Fibroblast of villous mesenchyme (primary cell): ENCODE measurements around the gene SLC22A4. TPM values are rescaled to one million over a fixed set of nuclear protein-coding genes. Genes with fewer than 3 reads are reported as not detected.

ENCODE experiments used
- DNase-seq: peaks from one replicate; pipeline ENCODE4 v3.0.0-alpha.2; 2010; ENCODE audit warnings: low read depth
- H3K4me3 ChIP-seq: 2 replicates; pipeline ENCODE4 v1.5.1; 2011; ENCODE audit warnings: low read depth, mild to moderate bottlenecking, low read length
- total RNA-seq: library from RNA; depleted of rRNA; stranded (reverse); fragments of >200 nt; gene quantifications from 2 replicates; pipeline ENCODE4 v1.2.3, GENCODE V29; 2012
- TF ChIP-seq, protein P1 (sequence below): IDR thresholded peaks from 2 replicates; pipeline ENCODE4 v1.5.1; 2012; ENCODE audit warnings: low read depth, mild to moderate bottlenecking, low read length; ENCODE audit not compliant: insufficient read depth

SLC22A4 gene
- total RNA-seq, result 6.8 and 16.4 TPM in 2 replicates

- DNase-seq, result peak; percentile 96
- peak within 1 kb of the TSS; percentile 77 for H3K4me3 ChIP-seq
- TF ChIP-seq, protein P1, sequence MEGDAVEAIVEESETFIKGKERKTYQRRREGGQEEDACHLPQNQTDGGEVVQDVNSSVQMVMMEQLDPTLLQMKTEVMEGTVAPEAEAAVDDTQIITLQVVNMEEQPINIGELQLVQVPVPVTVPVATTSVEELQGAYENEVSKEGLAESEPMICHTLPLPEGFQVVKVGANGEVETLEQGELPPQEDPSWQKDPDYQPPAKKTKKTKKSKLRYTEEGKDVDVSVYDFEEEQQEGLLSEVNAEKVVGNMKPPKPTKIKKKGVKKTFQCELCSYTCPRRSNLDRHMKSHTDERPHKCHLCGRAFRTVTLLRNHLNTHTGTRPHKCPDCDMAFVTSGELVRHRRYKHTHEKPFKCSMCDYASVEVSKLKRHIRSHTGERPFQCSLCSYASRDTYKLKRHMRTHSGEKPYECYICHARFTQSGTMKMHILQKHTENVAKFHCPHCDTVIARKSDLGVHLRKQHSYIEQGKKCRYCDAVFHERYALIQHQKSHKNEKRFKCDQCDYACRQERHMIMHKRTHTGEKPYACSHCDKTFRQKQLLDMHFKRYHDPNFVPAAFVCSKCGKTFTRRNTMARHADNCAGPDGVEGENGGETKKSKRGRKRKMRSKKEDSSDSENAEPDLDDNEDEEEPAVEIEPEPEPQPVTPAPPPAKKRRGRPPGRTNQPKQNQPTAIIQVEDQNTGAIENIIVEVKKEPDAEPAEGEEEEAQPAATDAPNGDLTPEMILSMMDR, result no peak
These were observed at the start of gene SLC22A4 for GRCh38 chr5:132293992-132294727. Gene SLC22A4 (plus strand): TSS chr5:132294394. CDS start chr5:132294617, 223 bp downstream.

- no peak overlapping the region for H3K4me3 ChIP-seq
- DNase-seq, result peak; percentile 47
- TF ChIP-seq, protein P1, result no peak
These were observed 48.6 kb upstream of the SLC22A4 start for GRCh38 chr5:132245593-132245992.

DNA sequence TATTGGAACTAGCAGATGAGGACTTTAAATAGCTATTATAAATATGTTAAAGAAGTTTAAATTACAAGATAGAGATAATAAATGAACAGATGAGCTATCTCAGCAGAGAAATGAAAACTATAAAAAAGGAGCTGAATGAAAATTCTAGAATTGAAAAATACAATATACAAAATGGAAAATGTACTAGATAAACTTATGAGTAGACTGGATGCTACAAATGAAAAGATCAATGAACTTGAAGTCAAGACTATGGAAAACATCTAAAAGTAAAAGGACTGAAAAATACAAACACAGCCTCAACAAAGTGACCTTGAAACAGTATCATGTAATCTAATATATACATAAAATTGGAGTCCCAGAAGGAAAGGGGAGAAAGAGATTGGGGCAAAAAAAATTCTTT lies 47.4 kb upstream of the SLC22A4 start:
- TF ChIP-seq, protein P1, result no peak
- no peak for DNase-seq
- no peak overlapping the region for H3K4me3 ChIP-seq

DNA sequence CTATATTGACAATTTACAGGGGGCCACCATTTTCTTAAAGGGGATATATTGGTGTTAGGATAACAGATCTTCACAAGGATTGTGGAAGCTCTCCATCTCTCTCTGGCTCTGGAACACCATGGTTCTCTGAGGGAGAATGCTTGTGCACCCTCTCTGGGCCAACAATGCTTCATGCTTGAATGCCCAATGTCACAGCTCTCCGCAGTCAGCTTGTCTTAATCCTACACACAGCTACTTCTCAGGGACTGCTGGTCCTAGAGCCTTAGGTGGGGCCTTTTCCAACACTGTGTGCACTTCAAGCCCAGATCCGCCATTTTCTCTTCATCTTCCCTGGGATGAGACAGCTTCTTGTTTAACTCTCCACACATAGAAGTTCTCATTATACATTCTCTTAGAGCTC lies 43.6 kb upstream of the SLC22A4 start:
- no peak for DNase-seq
- no peak overlapping the region for H3K4me3 ChIP-seq
- TF ChIP-seq, protein P1, result no peak

GRCh38 chr5:132251220-132251725 lies 42.9 kb upstream of the SLC22A4 start:
- TF ChIP-seq, protein P1, result no peak
- DNase-seq, result no peak
- H3K4me3 ChIP-seq, result no peak overlapping the region

DNA sequence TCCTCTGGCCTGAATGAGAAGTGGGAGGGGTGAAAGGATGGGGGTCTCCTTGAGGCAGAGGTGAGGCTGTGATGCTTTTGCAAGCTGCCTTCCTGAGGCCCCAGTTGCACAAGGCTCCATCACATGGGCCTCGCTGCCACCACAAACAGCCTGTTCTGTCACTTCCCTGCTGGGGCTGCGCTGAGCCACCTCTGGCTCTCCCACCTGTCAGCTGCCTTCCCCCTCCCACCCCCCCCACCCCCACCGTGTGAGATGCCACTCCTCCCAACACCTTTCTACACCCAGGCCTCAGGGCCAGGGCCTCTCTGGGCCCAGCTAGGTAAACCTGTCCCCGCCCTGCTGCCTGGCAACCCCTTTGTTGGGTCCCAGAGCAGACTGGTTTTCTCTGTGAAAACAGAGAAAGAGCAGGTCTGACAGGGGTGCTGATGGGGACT lies 41.2 kb upstream of the SLC22A4 start:
- no peak overlapping the region for H3K4me3 ChIP-seq
- TF ChIP-seq, protein P1, result no peak
- no peak for DNase-seq
